HG03064 (cell line): Measurements from ENCODE around the gene ACADS.

ENCODE experiments used
- ATAC-seq: cut with Tn5 transposase; IDR thresholded peaks from one replicate; pipeline ENCODE4 v1.9.1; 2021; ENCODE audit warnings: low read depth; ENCODE audit not compliant: unreplicated experiment

Gene ACADS

DNA sequence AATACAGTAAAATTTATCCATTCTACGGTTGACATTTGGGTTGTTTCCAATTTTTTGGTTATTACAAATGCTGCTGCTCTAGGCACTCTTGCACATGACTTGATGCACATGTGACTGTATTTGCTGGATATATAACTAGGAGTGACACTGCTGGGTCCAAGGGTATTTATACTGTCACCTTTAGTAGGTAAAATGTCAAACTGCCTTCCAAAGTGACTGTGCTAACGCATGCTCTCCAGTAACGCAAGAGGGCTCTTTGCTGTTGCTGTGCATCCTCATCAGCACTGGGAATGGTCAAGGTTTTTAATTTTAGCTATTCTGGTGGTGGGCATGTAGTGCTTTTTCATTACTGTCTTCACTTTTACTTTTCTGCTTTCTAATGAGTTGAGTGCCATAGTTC lies 62.3 kb downstream of the ACADS start:
- no peak for ATAC-seq
